Large intestine (tissue), 12 donors: ENCODE measurements around the gene PKD1L1. TPM values are rescaled to one million over a fixed set of nuclear protein-coding genes. Genes with fewer than 3 reads are reported as not detected.
"Not testable (repeated sequence)": the region's sequence is repeated elsewhere in the genome, so short reads cannot be mapped to it uniquely, and the experiment has no call there.

Experiments
- DNase-seq, 2 donors: peaks; one replicate each; pipeline versions ENCODE4 v3.0.0 to v3.0.0-alpha.2; 2013
- H3K27ac ChIP-seq: one replicate; pipeline ENCODE4 v1.5.1; 2013; ENCODE audit warnings: low read length
- H3K27me3 ChIP-seq: 2 replicates; pipeline ENCODE4 v1.6.1; 2013; ENCODE audit warnings: low read length; ENCODE audit not compliant: control insufficient read depth, insufficient read depth
- H3K36me3 ChIP-seq: 2 replicates; pipeline ENCODE4 v1.6.1; 2013; ENCODE audit warnings: low read length; ENCODE audit not compliant: control insufficient read depth, insufficient read depth
- H3K4me1 ChIP-seq: one replicate; pipeline ENCODE4 v1.6.1; 2013; ENCODE audit warnings: low read length; ENCODE audit not compliant: control insufficient read depth, insufficient read depth
- H3K4me3 ChIP-seq: one replicate; pipeline ENCODE4 v1.5.1; 2013; ENCODE audit warnings: low read length
- H3K9me3 ChIP-seq: one replicate; pipeline ENCODE4 v1.6.1; 2013; ENCODE audit warnings: mild to moderate bottlenecking, low read depth, low read length, moderate library complexity; ENCODE audit not compliant: control insufficient read depth
- WGBS: methylation state at CpG from one replicate; pipeline ENCODE4 v1.1.5; 2013; ENCODE audit warnings: low lambda C conversion rate; ENCODE audit not compliant: insufficient coverage; 5-methylcytosine and 5-hydroxymethylcytosine counted together
- long read RNA-seq, 11 donors: transcript quantifications; one replicate each; lab custom pipeline, GENCODE V29; 2026
- polyA plus RNA-seq: library from polyadenylated mRNA; unstranded; fragments of 120-200 nt; gene quantifications from one replicate; pipeline ENCODE4 v1.2.1, GENCODE V29; 2013

PKD1L1 gene
- 1.0 TPM for polyA plus RNA-seq
- long read RNA-seq, donor 1, result 0 reads
- long read RNA-seq, donor 2, result 0 reads
- long read RNA-seq, donor 3, result 0 reads
- long read RNA-seq, donor 4, result 0 reads
- long read RNA-seq, donor 5, result 0 reads
- long read RNA-seq, donor 6, result 0 reads
- long read RNA-seq, donor 7, result 0 reads
- long read RNA-seq, donor 8, result 0 reads
- long read RNA-seq, donor 9, result 0 reads
- long read RNA-seq, donor 10, result 0 reads
- long read RNA-seq, donor 11, result 0 reads

- no peak within 1 kb of the TSS for H3K4me3 ChIP-seq
- no peak within 1 kb of the TSS for H3K27ac ChIP-seq
- no peaks in the 10 kb centered on the region for H3K36me3 ChIP-seq
- no peaks in the 10 kb centered on the region for H3K9me3 ChIP-seq
- no peaks in the 10 kb centered on the region for H3K27me3 ChIP-seq
- peaks cover 5% of the 10 kb centered on the region for H3K4me1 ChIP-seq
- WGBS, result 60% methylated on average over 1 of the region's 7 CpGs
- DNase-seq, result no peak
Measured at GRCh38 chr7:47948141-47948790, at the start of gene PKD1L1. Gene PKD1L1 (minus strand): TSS chr7:47948466. CDS start chr7:47948440, 26 bp downstream.

GRCh38 chr7:47992446-47992845 is 44.2 kb upstream of the PKD1L1 start:
- no peaks in the 10 kb centered on the region for H3K27me3 ChIP-seq
- H3K4me1 ChIP-seq, result peaks cover 9% of the 10 kb centered on the region
- no peak overlapping the region for H3K4me3 ChIP-seq
- 66% methylated on average over 3 of the region's 3 CpGs for WGBS
- peak overlapping the region; percentile 67 for H3K27ac ChIP-seq
- no peaks in the 10 kb centered on the region for H3K9me3 ChIP-seq
- H3K36me3 ChIP-seq, result no peaks in the 10 kb centered on the region
- no peak for DNase-seq

- peak overlapping the region; percentile 52 for H3K4me3 ChIP-seq
- no CpG with 5 or more reads among the region's 26 CpGs for WGBS
- H3K27me3 ChIP-seq, result no peaks in the 10 kb centered on the region
- H3K9me3 ChIP-seq, result no peaks in the 10 kb centered on the region
- peak; percentile 79 to 92 for DNase-seq
- peaks cover 9% of the 10 kb centered on the region for H3K4me1 ChIP-seq
- H3K36me3 ChIP-seq, result no peaks in the 10 kb centered on the region
- peak overlapping the region; percentile 67 for H3K27ac ChIP-seq
Measured at GRCh38 chr7:47991741-47992311, 43.6 kb upstream of the PKD1L1 start.

- no peak for DNase-seq
- 100% methylated on average over 1 of the region's 1 CpG for WGBS
- H3K36me3 ChIP-seq, result no peaks in the 10 kb centered on the region
- H3K4me1 ChIP-seq, result peaks cover 9% of the 10 kb centered on the region
- no peaks in the 10 kb centered on the region for H3K9me3 ChIP-seq
- H3K4me3 ChIP-seq, result no peak overlapping the region
- no peaks in the 10 kb centered on the region for H3K27me3 ChIP-seq
- H3K27ac ChIP-seq, result peak overlapping the region; percentile 67
Measured at GRCh38 chr7:47991270-47991669, 43.0 kb upstream of the PKD1L1 start.

GRCh38 chr7:47990592-47990991 is 42.3 kb upstream of the PKD1L1 start:
- H3K4me3 ChIP-seq, result no peak overlapping the region
- 90% methylated on average over 2 of the region's 5 CpGs for WGBS
- H3K27me3 ChIP-seq, result no peaks in the 10 kb centered on the region

GRCh38 chr7:47989607-47990400 is 41.5 kb upstream of the PKD1L1 start:
- peak overlapping the region; percentile 45 for H3K27ac ChIP-seq
- H3K9me3 ChIP-seq, H3K27me3 ChIP-seq, H3K4me1 ChIP-seq, H3K36me3 ChIP-seq, H3K4me3 ChIP-seq: not testable (repeated sequence)
- peak; percentile 35 to 65 for DNase-seq
- WGBS, result 60% methylated on average over 2 of the region's 10 CpGs

More at GRCh38 chr7:47990592-47990991, 42.3 kb upstream of the PKD1L1 start:
- no peaks in the 10 kb centered on the region for H3K9me3 ChIP-seq
- DNase-seq, result no peak
- no peaks in the 10 kb centered on the region for H3K36me3 ChIP-seq
- no peak overlapping the region for H3K27ac ChIP-seq
- peaks cover 9% of the 10 kb centered on the region for H3K4me1 ChIP-seq

- Histone ChIP-seq H3K4me3 (no peak overlapping the region), H3K4me1 (peaks cover 9% of the 10 kb centered on the region), H3K9me3 (no peaks in the 10 kb centered on the region), H3K27me3 (no peaks in the 10 kb centered on the region), H3K36me3 (no peaks in the 10 kb centered on the region), H3K27ac (no peak overlapping the region)
- WGBS, result 75% methylated on average over 6 of the region's 8 CpGs
- peak in 1 of 2 donors; percentile 10 for DNase-seq
Measured at GRCh38 chr7:47988496-47989386, 40.5 kb upstream of the PKD1L1 start.

GRCh38 chr7:47982610-47983009 is 34.3 kb upstream of the PKD1L1 start:
- 58% methylated on average over 2 of the region's 2 CpGs for WGBS
- Histone ChIP-seq H3K27me3 (no peaks in the 10 kb centered on the region), H3K27ac (no peak overlapping the region), H3K4me1 (peaks cover 10% of the 10 kb centered on the region), H3K36me3 (peaks cover 4% of the 10 kb centered on the region), H3K4me3 (no peak overlapping the region), H3K9me3 (no peaks in the 10 kb centered on the region)
- DNase-seq, result no peak

GRCh38 chr7:47980648-47981047 is 32.4 kb upstream of the PKD1L1 start:
- no CpG with 5 or more reads among the region's 5 CpGs for WGBS
- H3K27ac ChIP-seq, H3K27me3 ChIP-seq, H3K4me3 ChIP-seq, DNase-seq, H3K9me3 ChIP-seq: not testable (repeated sequence)
- Histone ChIP-seq H3K4me1 (peaks cover 10% of the 10 kb centered on the region), H3K36me3 (peaks cover 24% of the 10 kb centered on the region)
